ENCODE results near the gene HECTD4.
A peak's percentile ranks its signal among the peaks of the same experiment; 100 is the strongest.

HECTD4 gene

GRCh38 chr12:112125250-112125999, 256.8 kb downstream of the HECTD4 start, which contains the start of gene TRAFD1:
Gene TRAFD1, plus strand, starts transcription at chr12:112125560. Its CDS starts 4,963 bp downstream, at chr12:112130523.
- TF ChIP-seq, protein P1, sequence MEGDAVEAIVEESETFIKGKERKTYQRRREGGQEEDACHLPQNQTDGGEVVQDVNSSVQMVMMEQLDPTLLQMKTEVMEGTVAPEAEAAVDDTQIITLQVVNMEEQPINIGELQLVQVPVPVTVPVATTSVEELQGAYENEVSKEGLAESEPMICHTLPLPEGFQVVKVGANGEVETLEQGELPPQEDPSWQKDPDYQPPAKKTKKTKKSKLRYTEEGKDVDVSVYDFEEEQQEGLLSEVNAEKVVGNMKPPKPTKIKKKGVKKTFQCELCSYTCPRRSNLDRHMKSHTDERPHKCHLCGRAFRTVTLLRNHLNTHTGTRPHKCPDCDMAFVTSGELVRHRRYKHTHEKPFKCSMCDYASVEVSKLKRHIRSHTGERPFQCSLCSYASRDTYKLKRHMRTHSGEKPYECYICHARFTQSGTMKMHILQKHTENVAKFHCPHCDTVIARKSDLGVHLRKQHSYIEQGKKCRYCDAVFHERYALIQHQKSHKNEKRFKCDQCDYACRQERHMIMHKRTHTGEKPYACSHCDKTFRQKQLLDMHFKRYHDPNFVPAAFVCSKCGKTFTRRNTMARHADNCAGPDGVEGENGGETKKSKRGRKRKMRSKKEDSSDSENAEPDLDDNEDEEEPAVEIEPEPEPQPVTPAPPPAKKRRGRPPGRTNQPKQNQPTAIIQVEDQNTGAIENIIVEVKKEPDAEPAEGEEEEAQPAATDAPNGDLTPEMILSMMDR (IDR thresholded peaks at IDR 0.05; ENCODE audit: insufficient read depth, low read length, poor library complexity, severe bottlenecking): no peak
- peak; percentile 99 for DNase-seq (ENCODE audit: extremely low read depth, insufficient read length)
- Histone ChIP-seq H3K36me3 (ENCODE audit: control insufficient read depth, insufficient read depth, low read length) (no peaks in the 10 kb centered on the region), H3K27me3 (replicated peaks; ENCODE audit: control insufficient read depth, insufficient read depth, low read length) (no peaks in the 10 kb centered on the region), H3K4me3 (replicated peaks; ENCODE audit: low read depth, low read length) (peak within 1 kb of the TSS; percentile 92)

DNA sequence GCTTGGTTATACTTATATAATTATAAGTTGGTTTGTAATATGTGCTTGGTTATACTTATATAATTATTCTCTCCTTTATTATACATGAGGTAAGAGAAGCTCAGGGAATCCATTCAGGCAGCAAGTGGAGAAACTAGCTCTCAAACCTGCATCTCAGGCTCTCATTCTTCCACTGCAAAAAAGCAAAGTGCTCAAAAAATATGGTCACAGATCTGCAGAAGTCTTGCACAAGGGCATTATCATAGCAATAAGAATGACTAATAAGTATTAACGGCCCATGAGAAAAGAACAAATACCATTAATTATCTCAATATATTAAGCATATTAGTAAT, 257.3 kb downstream of the HECTD4 start:
- H3K27me3 ChIP-seq (replicated peaks; ENCODE audit: control insufficient read depth, insufficient read depth, low read length): no peaks in the 10 kb centered on the region
- TF ChIP-seq, protein P1 (IDR thresholded peaks at IDR 0.05; ENCODE audit: insufficient read depth, low read length, poor library complexity, severe bottlenecking): no peak
- H3K4me3 ChIP-seq (replicated peaks; ENCODE audit: low read depth, low read length): no peak overlapping the region
- DNase-seq (ENCODE audit: extremely low read depth, insufficient read length): no peak
- no peaks in the 10 kb centered on the region for H3K36me3 ChIP-seq (ENCODE audit: control insufficient read depth, insufficient read depth, low read length)

- TF ChIP-seq, protein P1 (IDR thresholded peaks at IDR 0.05; ENCODE audit: insufficient read depth, low read length, poor library complexity, severe bottlenecking): no peak
- DNase-seq (ENCODE audit: extremely low read depth, insufficient read length): no peak
- Histone ChIP-seq H3K4me3 (replicated peaks; ENCODE audit: low read depth, low read length) (no peak overlapping the region), H3K27me3 (replicated peaks; ENCODE audit: control insufficient read depth, insufficient read depth, low read length) (no peaks in the 10 kb centered on the region), H3K36me3 (ENCODE audit: control insufficient read depth, insufficient read depth, low read length) (no peaks in the 10 kb centered on the region)
These were observed 259.2 kb downstream of the HECTD4 start for GRCh38 chr12:112122823-112123690.

GRCh38 chr12:112121780-112122565, 260.3 kb downstream of the HECTD4 start:
- TF ChIP-seq, protein P1 (IDR thresholded peaks at IDR 0.05; ENCODE audit: insufficient read depth, low read length, poor library complexity, severe bottlenecking): no peak
- H3K4me3 ChIP-seq (replicated peaks; ENCODE audit: low read depth, low read length): no peak overlapping the region
- no peaks in the 10 kb centered on the region for H3K27me3 ChIP-seq (replicated peaks; ENCODE audit: control insufficient read depth, insufficient read depth, low read length)
- no peak for DNase-seq (ENCODE audit: extremely low read depth, insufficient read length)
- H3K36me3 ChIP-seq (ENCODE audit: control insufficient read depth, insufficient read depth, low read length): no peaks in the 10 kb centered on the region

- H3K27me3 ChIP-seq (replicated peaks; ENCODE audit: control insufficient read depth, insufficient read depth, low read length): no peaks in the 10 kb centered on the region
- no peaks in the 10 kb centered on the region for H3K36me3 ChIP-seq (ENCODE audit: control insufficient read depth, insufficient read depth, low read length)
- TF ChIP-seq, protein P1 (IDR thresholded peaks at IDR 0.05; ENCODE audit: insufficient read depth, low read length, poor library complexity, severe bottlenecking): no peak
- no peak for DNase-seq (ENCODE audit: extremely low read depth, insufficient read length)
- no peak overlapping the region for H3K4me3 ChIP-seq (replicated peaks; ENCODE audit: low read depth, low read length)
These were observed 264.5 kb downstream of the HECTD4 start for GRCh38 chr12:112117685-112118084.
